Bladder microvascular endothelial cell (primary cell): ENCODE results near the gene DDO. TPM values are rescaled to one million over a fixed set of nuclear protein-coding genes. Genes with fewer than 3 reads are reported as not detected.

Experiments
- total RNA-seq: library from RNA; depleted of rRNA; stranded (reverse); fragments of >200 nt; gene quantifications from 2 replicates; pipeline ENCODE4 v1.2.3, GENCODE V29; 2014

Gene DDO
- 0.16 and 5.6 TPM in 2 replicates for total RNA-seq

GRCh38 chr6:110415086-110415916, at the start of gene DDO:
DDO (minus strand) TSS chr6:110415575; CDS start chr6:110413462, 2,113 bp downstream.

GRCh38 chr6:110357664-110358552, 57.5 kb downstream of the DDO start, which contains the start of gene METTL24:
METTL24 (minus strand) TSS chr6:110358349; CDS start chr6:110358272, 77 bp downstream.

Other genes with a start within 250 kb of the DDO start
- 4.5 and 10.4 TPM in 2 replicates for gene WASF1, start 235.9 kb downstream of the DDO start, total RNA-seq
- gene CDC40, start 235.1 kb downstream of the DDO start, total RNA-seq = 10.8 and 22.9 TPM in 2 replicates
- 0.06 TPM in 1 of 2 replicates, not detected in the other for gene METTL24, start 57.2 kb downstream of the DDO start, total RNA-seq
- not detected in 2 replicates for gene SLC22A16, start 61.0 kb upstream of the DDO start, total RNA-seq